Stimulated activated CD8-positive, alpha-beta memory T cell treated with anti-CD3 and anti-CD28 coated beads, Interleukin-12 subunit alpha, Interleukin-12 subunit beta, amount 100 ng/mL, for 4 hours (primary cell): ENCODE results near the gene SPRY2.

ENCODE experiments used
- DNase-seq: peaks from one replicate; pipeline ENCODE4 v3.0.0-alpha.2; 2020; ENCODE audit warnings: low read depth

The SPRY2 gene

GRCh38 chr13:80313668-80314256 lies 27.2 kb downstream of the SPRY2 start:
- DNase-seq: no peak

DNA sequence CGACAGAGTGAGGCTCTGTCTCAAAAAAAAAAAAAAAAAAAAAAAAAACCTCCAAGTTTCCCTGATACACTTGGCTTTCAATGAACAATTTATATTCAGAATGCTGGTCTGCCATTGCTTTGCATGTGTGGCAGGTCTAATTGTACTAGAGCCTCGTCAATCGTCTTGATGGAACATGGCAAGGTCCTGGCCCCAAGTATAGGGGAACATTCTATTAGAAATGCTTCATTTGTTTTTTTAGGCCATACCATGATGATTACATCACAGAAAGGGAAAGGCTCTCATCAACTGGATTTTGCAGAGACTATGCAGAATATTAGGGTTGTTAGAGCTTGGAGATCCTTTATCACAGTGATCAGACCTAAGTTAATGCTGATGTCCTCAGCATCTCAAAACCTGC lies 28.0 kb downstream of the SPRY2 start:
- DNase-seq: no peak

DNA sequence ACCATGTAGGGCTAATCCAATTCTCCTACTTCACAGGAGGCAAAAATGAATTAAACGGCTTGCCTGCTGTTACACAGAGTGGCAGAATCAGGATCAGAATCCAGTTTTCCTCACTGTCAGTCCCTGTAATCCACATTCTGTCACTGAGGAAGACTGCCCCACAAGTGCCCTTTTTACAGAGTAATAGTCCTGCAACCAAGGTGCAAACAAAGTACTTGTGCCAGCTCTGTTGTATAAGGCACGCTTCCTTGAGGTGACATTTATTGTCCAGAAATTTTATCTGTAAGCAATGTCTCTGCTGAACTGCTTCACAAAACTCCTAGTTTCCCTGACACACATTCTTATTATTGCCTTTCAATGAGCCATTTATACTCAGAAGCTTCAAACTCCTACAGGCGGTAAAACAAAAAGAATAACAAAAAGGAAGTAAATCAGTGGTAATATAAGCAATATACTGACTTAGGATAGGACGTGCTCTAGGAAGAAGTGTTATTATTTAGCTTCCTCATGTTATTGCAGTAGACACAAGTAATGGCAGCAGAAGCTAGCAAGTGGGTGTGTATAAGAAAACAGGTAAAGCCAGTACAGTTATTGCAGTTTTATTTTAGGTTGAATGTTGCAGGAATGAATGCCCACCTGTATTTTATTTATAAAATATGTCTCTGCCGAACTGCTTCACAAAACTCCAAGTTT lies 28.8 kb downstream of the SPRY2 start:
- no peak for DNase-seq

DNA sequence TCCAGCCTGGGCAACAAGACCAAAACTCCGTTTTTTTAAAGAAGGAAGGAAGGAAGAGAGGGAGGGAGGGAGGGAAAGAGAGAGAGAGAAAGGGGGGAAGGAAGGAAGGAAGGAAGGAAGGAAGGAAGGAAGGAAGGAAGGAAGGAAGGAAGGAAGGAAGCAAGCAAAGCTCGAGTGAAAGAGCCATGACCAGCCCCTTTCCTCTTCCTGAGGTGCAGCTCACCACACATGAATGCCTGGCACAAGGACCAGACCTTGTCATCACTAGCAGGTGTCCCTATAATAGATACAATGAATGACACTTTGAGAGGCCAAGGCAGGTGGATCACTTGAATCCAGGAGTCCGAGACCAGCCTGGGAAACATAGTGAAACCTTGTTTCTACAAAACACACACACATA lies 31.0 kb downstream of the SPRY2 start:
- DNase-seq: no peak

DNA sequence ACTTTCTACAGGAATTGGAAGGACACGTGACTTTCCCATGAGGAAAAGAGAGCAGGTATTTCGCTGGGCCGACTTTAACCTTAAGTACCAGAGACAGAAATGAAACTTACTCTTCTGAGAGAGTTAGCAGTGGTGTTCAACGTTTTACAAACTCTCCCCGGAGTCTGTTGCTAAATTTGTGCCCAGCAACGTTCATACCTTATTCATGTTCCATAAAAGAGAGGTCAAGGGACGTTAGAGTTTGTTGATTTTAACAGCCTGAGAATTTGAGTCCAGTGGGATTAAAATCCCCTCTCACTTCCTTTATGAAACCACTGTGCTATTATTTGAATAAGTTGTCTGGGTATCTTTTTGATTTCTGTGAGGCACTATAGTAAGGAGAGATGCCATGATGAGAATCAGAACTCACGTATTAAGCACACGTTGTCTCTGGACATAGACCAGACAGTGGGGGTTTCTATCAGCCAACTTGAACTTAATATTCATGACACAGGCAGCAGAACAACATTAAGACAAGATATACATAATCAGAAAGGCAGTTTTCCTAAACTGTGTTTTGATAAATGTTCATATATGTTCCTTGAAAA lies 33.4 kb downstream of the SPRY2 start:
- no peak for DNase-seq

DNA sequence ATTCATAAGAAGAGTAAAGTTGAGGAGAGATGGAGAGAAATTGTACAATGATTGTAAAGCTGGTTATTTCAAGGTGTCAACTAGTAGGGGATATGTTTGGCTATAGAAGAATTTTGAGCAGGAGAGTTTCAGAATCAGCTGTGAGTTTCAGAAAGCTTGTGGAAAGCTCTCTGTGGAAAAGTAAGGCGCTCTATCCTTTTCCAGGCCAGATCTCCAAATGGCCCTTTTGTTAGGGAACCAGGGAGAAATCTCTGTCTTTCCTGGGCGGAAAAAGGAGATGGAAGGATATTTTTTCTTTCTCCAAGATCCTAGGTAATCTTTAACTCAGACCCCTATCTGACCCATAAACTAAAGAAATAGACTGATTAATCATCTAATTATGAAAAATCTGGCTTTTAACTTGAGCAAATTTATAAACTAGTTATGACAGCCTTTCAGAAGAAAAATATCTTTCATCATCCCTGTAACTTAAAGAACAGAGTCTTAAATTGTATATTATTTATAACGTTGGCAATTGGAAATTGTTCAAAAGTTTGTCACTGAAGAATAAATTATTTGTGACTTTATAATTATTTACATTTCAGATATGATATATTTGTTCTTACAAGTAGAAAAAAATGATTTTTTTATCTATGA lies 34.5 kb downstream of the SPRY2 start:
- DNase-seq: no peak

DNA sequence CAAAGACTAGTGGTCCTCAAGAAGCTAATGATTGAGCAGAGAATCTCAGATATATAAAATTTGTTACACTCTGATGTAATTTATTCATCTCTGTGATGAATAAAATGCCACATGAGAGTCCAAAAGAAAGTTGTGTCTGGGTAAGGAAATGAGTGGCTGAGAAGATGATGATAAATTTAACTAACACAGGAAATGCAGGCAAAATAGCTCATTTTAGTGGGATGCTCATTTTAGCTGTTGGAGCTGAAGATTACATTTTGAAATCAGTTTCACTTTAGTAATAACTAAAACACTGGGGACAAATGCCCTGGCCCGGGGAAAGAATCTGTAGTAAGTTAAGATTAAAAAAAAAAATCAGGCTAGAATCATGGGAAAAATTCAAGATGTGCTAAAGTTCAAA lies 35.2 kb downstream of the SPRY2 start:
- no peak for DNase-seq

- DNase-seq: no peak
Observed at GRCh38 chr13:80303225-80303811, 37.6 kb downstream of the SPRY2 start.

- no peak for DNase-seq
Observed at GRCh38 chr13:80299046-80299445, 41.9 kb downstream of the SPRY2 start.

DNA sequence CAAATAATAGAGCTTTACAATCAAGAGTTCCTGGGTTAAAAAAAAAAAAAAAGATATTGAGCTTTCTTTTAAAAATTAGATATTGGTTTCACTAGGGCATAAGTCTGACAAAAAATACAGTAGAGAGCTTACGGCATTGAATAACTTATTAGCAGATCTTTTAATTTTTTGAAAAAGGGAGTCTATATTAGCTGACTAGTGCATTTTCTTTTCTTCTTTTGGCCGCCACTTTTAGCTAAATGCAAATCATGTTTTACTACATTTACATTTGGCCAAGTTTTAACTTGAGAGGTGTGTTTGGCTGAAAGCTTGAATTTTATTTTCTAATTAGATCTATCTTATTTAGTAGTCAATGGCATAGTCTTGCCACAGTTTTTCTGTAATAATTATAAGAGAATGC lies 43.4 kb downstream of the SPRY2 start:
- no peak for DNase-seq

DNA sequence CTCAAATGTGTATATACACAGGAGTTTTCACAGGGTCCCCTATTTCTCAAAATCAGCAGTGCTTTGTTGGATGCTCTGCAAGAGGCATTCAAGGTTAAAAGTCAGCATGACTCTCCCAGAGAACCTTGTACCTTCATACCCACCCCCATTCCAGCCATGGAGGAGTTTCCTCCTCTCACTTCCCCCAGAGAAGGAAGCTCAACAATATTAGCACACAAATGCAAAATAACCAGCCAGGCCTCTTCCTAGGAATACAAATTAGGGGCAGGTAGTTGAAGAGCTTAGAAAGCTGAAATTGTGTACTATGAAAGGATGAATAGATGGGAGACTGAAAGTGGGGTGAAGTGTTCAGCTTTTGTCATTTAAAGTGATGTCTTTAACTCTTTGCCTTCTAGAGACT lies 43.8 kb downstream of the SPRY2 start:
- no peak for DNase-seq

- DNase-seq: no peak
Observed at GRCh38 chr13:80296638-80297037, 44.3 kb downstream of the SPRY2 start.

DNA sequence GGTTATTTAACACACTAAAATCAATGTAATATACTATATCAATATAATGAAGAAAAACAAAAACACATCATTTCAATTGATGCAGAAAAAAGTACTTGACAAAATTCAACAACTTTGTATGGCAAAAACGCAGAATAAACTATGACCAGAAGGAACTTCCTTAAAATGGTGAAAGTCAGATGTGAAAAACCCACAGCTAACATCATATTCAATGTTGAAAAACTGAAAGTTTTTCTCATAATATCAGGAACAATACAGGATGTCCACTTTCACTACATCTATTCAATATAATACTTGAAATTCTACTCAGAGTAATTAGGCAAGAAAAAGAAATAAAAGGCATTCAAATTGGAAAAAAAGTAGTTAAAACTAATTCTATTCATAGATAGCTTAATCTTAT lies 50.3 kb downstream of the SPRY2 start:
- no peak for DNase-seq
